ENCODE data around the gene HIP1R. TPM values are rescaled to one million over a fixed set of nuclear protein-coding genes. Genes with fewer than 3 reads are reported as not detected.

The HIP1R gene
- polyA plus RNA-seq, 1 experiment = 7.2 TPM

DNA sequence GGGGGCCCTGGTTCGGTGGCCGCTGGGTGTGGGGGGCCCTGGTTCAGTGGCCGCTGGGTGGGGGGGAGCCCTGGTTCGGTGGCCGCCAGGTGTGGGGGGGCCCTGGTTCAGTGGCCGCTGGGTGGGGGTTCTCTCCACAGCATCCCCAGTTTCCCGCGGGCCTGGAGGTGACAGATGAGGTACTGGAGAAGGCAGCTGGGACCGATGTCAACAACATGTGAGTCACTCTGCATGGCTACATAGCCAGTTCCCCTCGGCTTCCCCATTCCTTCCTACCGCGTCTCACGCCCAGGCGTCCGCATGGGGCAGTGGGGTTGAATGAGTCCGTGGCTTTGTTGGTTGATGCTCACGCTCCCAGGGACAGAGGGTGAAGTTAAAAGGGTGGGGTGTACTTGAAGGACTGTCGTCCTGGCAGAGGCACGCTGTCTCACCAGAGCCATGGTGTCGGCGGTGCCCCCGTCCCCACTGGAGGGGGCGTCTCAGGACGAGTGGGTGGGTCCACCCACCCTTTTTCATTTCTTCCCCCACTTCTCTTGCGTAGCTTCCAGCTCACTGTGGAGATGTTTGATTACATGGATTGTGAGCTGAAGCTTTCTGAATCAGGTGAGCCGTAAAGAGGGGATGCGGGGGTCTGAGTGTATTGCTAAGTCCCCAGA is 15.6 kb downstream of the HIP1R start:
- Histone ChIP-seq H3K9me3 (ENCODE audit: control insufficient read depth, insufficient read depth, low read length) (no peaks in the 10 kb centered on the region), H3K27me3 (ENCODE audit: control insufficient read depth, insufficient read depth, low read length) (no peaks in the 10 kb centered on the region), H3K27ac (ENCODE audit: low read depth, low read length) (peak overlapping the region; percentile 25), H3K4me3 (ENCODE audit: low read depth, low read length) (no peak overlapping the region)
- POLR2A ChIA-PET = interaction anchor here (0.6 kb wide), 1 partner anchor 23 kb away, joined by 7 read pairs; no protein-coding TSS in a partner anchor
- TF ChIP-seq, protein P1, sequence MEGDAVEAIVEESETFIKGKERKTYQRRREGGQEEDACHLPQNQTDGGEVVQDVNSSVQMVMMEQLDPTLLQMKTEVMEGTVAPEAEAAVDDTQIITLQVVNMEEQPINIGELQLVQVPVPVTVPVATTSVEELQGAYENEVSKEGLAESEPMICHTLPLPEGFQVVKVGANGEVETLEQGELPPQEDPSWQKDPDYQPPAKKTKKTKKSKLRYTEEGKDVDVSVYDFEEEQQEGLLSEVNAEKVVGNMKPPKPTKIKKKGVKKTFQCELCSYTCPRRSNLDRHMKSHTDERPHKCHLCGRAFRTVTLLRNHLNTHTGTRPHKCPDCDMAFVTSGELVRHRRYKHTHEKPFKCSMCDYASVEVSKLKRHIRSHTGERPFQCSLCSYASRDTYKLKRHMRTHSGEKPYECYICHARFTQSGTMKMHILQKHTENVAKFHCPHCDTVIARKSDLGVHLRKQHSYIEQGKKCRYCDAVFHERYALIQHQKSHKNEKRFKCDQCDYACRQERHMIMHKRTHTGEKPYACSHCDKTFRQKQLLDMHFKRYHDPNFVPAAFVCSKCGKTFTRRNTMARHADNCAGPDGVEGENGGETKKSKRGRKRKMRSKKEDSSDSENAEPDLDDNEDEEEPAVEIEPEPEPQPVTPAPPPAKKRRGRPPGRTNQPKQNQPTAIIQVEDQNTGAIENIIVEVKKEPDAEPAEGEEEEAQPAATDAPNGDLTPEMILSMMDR (IDR thresholded peaks at IDR 0.05; ENCODE audit: low read depth, low read length) = no peak
- no peak for DNase-seq (ENCODE audit: low read depth, low spot score)
- CTCF ChIA-PET = no interaction called here

DNA sequence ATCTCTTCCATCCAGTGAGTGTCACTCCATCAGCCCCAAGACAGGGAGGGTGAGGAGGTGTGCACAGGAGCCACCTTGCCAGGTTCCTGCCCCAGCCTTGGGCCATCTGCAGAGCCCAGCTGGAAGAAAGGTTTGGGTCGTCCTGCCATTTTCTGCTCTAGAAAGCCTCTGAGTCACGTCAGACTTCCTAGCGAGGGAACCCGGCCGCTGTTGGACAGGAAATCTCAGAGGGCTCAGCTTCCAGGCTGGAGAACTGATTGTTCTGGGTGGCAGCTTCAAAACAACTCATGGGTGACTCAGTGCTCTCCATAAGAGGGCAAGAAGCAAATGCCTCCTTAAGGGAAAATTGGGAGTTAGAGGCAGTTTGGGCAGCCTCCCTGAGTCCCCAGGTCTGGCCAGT is 16.6 kb downstream of the HIP1R start:
- ChIA-PET CTCF (no interaction called here), POLR2A (interaction anchor here (0.5 to 0.8 kb wide), 2 partner anchors 15 to 18 kb away, joined by 3 read pairs; no protein-coding TSS in a partner anchor)
- Histone ChIP-seq H3K9me3 (ENCODE audit: control insufficient read depth, insufficient read depth, low read length) (no peaks in the 10 kb centered on the region; the same call in 1 of the 2 replicates), H3K27ac (ENCODE audit: low read depth, low read length) (peak overlapping the region; percentile 58), H3K27me3 (ENCODE audit: control insufficient read depth, insufficient read depth, low read length) (no peaks in the 10 kb centered on the region), H3K4me3 (ENCODE audit: low read depth, low read length) (no peak overlapping the region)
- peak; percentile 57 for DNase-seq (ENCODE audit: low read depth, low spot score)
- TF ChIP-seq, protein P1 (IDR thresholded peaks at IDR 0.05; ENCODE audit: low read depth, low read length) = no peak

DNA sequence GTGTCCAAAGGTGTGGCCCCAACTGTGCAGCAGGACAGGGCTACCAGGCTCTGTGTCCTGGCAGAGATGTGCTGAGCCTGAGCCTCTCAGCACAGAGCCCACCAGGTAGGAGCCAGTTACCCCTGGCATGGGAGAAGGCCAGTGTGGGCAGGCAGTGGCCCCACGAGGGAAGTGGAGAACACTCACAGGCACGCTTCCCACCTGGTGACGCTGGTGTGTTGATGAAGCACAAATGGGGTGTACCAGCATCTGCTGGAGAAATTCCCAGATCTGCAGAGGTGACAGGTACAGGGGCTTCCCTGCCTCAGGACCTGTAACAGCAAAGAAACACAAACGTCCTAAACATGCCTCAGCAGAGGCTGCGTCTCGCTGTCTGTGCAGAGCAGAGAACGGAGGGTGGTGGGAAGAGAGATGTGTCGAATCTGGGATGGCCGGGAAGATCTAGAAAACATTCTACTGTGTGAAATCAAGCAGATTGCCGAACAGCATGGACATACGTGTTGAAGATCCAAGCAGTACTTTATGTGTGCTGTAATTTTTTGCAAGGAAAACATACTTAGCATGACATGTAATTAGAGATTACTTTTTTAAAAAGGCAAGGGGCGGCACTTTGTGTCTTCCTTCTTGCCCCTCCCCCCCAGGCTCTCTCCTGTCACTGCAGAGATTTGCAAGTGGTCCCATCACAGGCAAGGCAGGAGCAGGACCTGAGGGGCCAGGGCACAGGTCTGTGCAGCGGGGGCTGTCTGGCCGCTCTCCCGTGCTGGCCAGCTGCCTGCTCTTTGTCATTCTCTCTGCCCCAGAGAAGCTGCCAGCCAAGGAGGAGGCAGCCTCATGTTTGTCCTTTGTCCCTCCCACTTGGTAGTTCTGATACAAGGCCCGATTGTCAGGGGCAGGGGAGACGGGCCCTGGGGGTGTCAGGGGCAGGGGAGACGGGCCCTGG is 17.3 kb downstream of the HIP1R start:
- DNase-seq (ENCODE audit: low read depth, low spot score) = no peak
- TF ChIP-seq, protein P1 (IDR thresholded peaks at IDR 0.05; ENCODE audit: low read depth, low read length) = no peak
- Histone ChIP-seq H3K4me3 (ENCODE audit: low read depth, low read length) (no peak overlapping the region), H3K27me3 (ENCODE audit: control insufficient read depth, insufficient read depth, low read length) (no peaks in the 10 kb centered on the region), H3K9me3 (ENCODE audit: control insufficient read depth, insufficient read depth, low read length) (no peaks in the 10 kb centered on the region; the same call in 1 of the 2 replicates), H3K27ac (ENCODE audit: low read depth, low read length) (no peak overlapping the region)
- POLR2A ChIA-PET = interaction anchor here (0.8 kb wide), 1 partner anchor 16 kb away, joined by 3 read pairs; no protein-coding TSS in a partner anchor
- CTCF ChIA-PET = interaction anchor here (0.6 to 1.6 kb wide), 2 partner anchors 59 to 302 kb away, joined by 4 to 8 read pairs; no protein-coding TSS in a partner anchor

DNA sequence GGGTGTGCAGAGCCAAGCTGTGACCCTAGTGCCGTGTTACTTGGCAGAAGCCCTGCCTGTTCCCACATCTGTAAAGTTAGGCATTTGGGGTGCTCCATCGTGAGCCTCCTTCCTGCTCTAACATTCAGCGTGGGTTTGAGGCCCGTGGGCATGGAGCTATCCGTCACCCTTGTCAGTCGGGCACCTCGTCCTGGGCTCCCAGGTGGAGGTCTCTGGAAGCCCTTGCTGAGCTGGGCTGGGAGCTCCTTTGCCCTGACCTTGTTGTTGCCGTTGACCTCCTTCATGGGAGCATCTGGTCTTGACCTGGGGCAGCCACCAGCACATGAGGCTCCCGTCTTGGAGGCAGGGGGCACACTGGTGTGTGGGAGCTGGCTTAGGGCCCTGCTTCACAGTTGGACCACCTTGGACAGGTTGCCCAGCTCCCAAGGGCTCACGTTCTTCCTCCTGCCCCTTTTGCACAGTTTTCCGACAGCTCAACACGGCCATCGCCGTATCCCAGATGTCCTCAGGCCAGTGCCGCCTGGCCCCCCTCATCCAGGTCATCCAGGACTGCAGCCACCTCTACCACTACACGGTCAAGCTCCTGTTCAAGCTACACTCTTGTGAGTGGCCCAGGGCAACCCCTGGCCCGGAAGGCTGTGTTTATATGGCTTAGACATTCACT is 18.5 kb downstream of the HIP1R start:
- no peaks in the 10 kb centered on the region; the same call in 1 of the 2 replicates for H3K9me3 ChIP-seq (ENCODE audit: control insufficient read depth, insufficient read depth, low read length)
- TF ChIP-seq, protein P1 (IDR thresholded peaks at IDR 0.05; ENCODE audit: low read depth, low read length) = no peak
- ChIA-PET POLR2A (no interaction called here), CTCF (interaction anchor here (0.6 to 1.6 kb wide), 3 partner anchors 21 to 301 kb away, joined by 3 to 8 read pairs (median 4); no protein-coding TSS in a partner anchor)
- no peak overlapping the region for H3K27ac ChIP-seq (ENCODE audit: low read depth, low read length)
- no peak overlapping the region for H3K4me3 ChIP-seq (ENCODE audit: low read depth, low read length)
- no peaks in the 10 kb centered on the region for H3K27me3 ChIP-seq (ENCODE audit: control insufficient read depth, insufficient read depth, low read length)
- DNase-seq (ENCODE audit: low read depth, low spot score) = no peak
